HCT116 (cell line): ENCODE data around the gene PM20D2.

ENCODE experiments used
- CEBPB ChIP-seq: IDR thresholded peaks from 2 replicates; pipeline ENCODE4 v1.6.1; 2012; ENCODE audit warnings: low read depth
- EZH2 ChIP-seq: fragments of 200-600 bp; sonication (generic); IDR thresholded peaks from 2 replicates; pipeline ENCODE4 v1.6.1; 2017; ENCODE audit warnings: antibody characterized with exemption, mixed run types
- FOSL1 ChIP-seq: IDR thresholded peaks from 2 replicates; pipeline ENCODE4 v1.6.1; 2012; ENCODE audit warnings: low read depth
- POLR2A ChIP-seq: IDR thresholded peaks from 2 replicates; pipeline ENCODE4 v1.7.0; 2011; ENCODE audit warnings: borderline replicate concordance; ENCODE audit not compliant: insufficient read depth, insufficient read length; ENCODE audit errors: extremely low read depth
- POLR2AphosphoS5 ChIP-seq: IDR thresholded peaks from 2 replicates; pipeline ENCODE4 v1.6.1; 2011; ENCODE audit warnings: mild to moderate bottlenecking, low read depth, low read length, moderate library complexity
- SP1 ChIP-seq: IDR thresholded peaks from 2 replicates; pipeline ENCODE4 v1.6.1; 2012; ENCODE audit warnings: low read depth
- TCF7L2 ChIP-seq: IDR thresholded peaks from 2 replicates; pipeline ENCODE4 v1.7.0; 2011; ENCODE audit warnings: borderline replicate concordance, inconsistent platforms; ENCODE audit not compliant: insufficient read depth, insufficient read length; ENCODE audit errors: extremely low read depth
- ZNF274 ChIP-seq: fragments of 200-500 bp; sonication (Bioruptor generic); IDR thresholded peaks from 2 replicates; pipeline ENCODE4 v1.6.1; 2014; ENCODE audit warnings: mild to moderate bottlenecking, low read depth, low read length, inconsistent platforms
- TF ChIP-seq, protein P1 (sequence below), 3 experiments: fragments of 200-600 bp in 1 of 3; sonication (generic) in 1 of 3; IDR thresholded peaks in 2 of 3; conservative IDR thresholded peaks in 1 of 3; 2 replicates each; pipeline ENCODE4 v1.5.1; 2012 to 2017; ENCODE audit warnings: low read depth in 2 of 3, low read length in 2 of 3, antibody characterized with exemption in 1 of 3, borderline replicate concordance in 1 of 3, control low read depth in 1 of 3, mild to moderate bottlenecking in 1 of 3, mixed read lengths in 1 of 3, mixed run types in 1 of 3, moderate library complexity in 1 of 3; ENCODE audit not compliant: insufficient read depth in 1 of 3
- TF ChIP-seq, protein P2 (sequence below): IDR thresholded peaks from 2 replicates; pipeline ENCODE4 v1.6.1; 2012
- TF ChIP-seq, protein P3 (sequence below): IDR thresholded peaks from 2 replicates; pipeline ENCODE4 v1.6.1; 2011; ENCODE audit warnings: mild to moderate bottlenecking, low read length, moderate library complexity; ENCODE audit not compliant: insufficient replicate concordance; ENCODE audit errors: extremely low read depth

DNA sequence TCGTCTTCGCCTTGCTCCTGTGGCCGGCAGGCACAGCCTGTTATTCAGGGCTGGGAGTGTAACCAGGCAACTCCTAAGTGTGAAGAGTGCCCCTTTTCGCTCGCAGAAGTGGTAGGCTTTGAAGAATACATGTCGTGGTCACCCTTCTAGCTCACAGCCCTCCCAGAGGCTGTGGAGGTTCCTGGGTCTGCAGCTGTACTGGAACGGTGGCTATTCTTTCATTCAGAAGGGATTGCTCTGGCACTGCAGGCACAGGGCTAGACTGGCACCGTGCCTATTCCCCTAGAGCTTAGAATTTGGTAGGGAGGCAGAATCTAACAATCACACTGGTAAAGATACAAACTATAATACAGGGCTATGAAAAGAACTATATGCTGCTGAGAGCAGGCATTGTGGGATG lies 26.9 kb upstream of the PM20D2 start:
- no peak for TF ChIP-seq FOSL1
- TF ChIP-seq, protein P1, sequence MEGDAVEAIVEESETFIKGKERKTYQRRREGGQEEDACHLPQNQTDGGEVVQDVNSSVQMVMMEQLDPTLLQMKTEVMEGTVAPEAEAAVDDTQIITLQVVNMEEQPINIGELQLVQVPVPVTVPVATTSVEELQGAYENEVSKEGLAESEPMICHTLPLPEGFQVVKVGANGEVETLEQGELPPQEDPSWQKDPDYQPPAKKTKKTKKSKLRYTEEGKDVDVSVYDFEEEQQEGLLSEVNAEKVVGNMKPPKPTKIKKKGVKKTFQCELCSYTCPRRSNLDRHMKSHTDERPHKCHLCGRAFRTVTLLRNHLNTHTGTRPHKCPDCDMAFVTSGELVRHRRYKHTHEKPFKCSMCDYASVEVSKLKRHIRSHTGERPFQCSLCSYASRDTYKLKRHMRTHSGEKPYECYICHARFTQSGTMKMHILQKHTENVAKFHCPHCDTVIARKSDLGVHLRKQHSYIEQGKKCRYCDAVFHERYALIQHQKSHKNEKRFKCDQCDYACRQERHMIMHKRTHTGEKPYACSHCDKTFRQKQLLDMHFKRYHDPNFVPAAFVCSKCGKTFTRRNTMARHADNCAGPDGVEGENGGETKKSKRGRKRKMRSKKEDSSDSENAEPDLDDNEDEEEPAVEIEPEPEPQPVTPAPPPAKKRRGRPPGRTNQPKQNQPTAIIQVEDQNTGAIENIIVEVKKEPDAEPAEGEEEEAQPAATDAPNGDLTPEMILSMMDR (IDR thresholded peaks at IDR 0.05 in 2 of 3, conservative IDR thresholded peaks at IDR 0.05 in 1 of 3; ENCODE audit: borderline replicate concordance in 1 of 3, insufficient read depth in 1 of 3, low read depth in 2 of 3, low read length in 2 of 3) = no peak
- no peak for TF ChIP-seq EZH2
- TF ChIP-seq, protein P2, sequence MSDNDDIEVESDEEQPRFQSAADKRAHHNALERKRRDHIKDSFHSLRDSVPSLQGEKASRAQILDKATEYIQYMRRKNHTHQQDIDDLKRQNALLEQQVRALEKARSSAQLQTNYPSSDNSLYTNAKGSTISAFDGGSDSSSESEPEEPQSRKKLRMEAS = no peak
- TF ChIP-seq TCF7L2 = no peak
- TF ChIP-seq POLR2AphosphoS5 = no peak
- TF ChIP-seq POLR2A = no peak
- TF ChIP-seq CEBPB = no peak
- TF ChIP-seq ZNF274 = no peak
- TF ChIP-seq SP1 = no peak
- TF ChIP-seq, protein P3, sequence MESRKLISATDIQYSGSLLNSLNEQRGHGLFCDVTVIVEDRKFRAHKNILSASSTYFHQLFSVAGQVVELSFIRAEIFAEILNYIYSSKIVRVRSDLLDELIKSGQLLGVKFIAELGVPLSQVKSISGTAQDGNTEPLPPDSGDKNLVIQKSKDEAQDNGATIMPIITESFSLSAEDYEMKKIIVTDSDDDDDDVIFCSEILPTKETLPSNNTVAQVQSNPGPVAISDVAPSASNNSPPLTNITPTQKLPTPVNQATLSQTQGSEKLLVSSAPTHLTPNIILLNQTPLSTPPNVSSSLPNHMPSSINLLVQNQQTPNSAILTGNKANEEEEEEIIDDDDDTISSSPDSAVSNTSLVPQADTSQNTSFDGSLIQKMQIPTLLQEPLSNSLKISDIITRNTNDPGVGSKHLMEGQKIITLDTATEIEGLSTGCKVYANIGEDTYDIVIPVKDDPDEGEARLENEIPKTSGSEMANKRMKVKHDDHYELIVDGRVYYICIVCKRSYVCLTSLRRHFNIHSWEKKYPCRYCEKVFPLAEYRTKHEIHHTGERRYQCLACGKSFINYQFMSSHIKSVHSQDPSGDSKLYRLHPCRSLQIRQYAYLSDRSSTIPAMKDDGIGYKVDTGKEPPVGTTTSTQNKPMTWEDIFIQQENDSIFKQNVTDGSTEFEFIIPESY = no peak
